ENCODE data around the gene PAK1. TPM values are rescaled to one million over a fixed set of nuclear protein-coding genes. Genes with fewer than 3 reads are reported as not detected.
"Not testable (repeated sequence)": the region's sequence is repeated elsewhere in the genome, so short reads cannot be mapped to it uniquely, and the experiment has no call there.

Gene PAK1
- polyA plus RNA-seq, 4 donors, result 84.8 to 94.6 (median 90.5) TPM

GRCh38 chr11:77409046-77409445 is 64.8 kb downstream of the PAK1 start:
- no peak for DNase-seq (ENCODE audit: low read depth in 4 of 4, low spot score in 3 of 4)

- no peak for DNase-seq (ENCODE audit: low read depth in 4 of 4, low spot score in 3 of 4)
These were observed 66.3 kb downstream of the PAK1 start for GRCh38 chr11:77407613-77408012.

- DNase-seq (ENCODE audit: low read depth in 4 of 4, low spot score in 3 of 4), result no peak
These were observed 67.5 kb downstream of the PAK1 start for GRCh38 chr11:77406396-77406795.

- no peak for DNase-seq (ENCODE audit: low read depth in 4 of 4, low spot score in 3 of 4)
These were observed 70.7 kb downstream of the PAK1 start for GRCh38 chr11:77403211-77403610.

GRCh38 chr11:77402218-77402556 is 71.7 kb downstream of the PAK1 start:
- no peak for DNase-seq (ENCODE audit: low read depth in 4 of 4, low spot score in 3 of 4)

GRCh38 chr11:77401486-77402217 is 72.2 kb downstream of the PAK1 start:
- no peak for DNase-seq (ENCODE audit: low read depth in 4 of 4, low spot score in 3 of 4)

- DNase-seq (ENCODE audit: low read depth in 4 of 4, low spot score in 3 of 4), result no peak
These were observed 73.0 kb downstream of the PAK1 start for GRCh38 chr11:77400775-77401449.

GRCh38 chr11:77400271-77400670 is 73.6 kb downstream of the PAK1 start:
- no peak for DNase-seq (ENCODE audit: low read depth in 4 of 4, low spot score in 3 of 4)

- DNase-seq (ENCODE audit: low read depth in 4 of 4, low spot score in 3 of 4), result no peak
These were observed 76.3 kb downstream of the PAK1 start for GRCh38 chr11:77397631-77398030.

- DNase-seq (ENCODE audit: low read depth in 4 of 4, low spot score in 3 of 4), result no peak
These were observed 77.0 kb downstream of the PAK1 start for GRCh38 chr11:77396911-77397310.

- no peak for DNase-seq (ENCODE audit: low read depth in 4 of 4, low spot score in 3 of 4)
These were observed 77.6 kb downstream of the PAK1 start for GRCh38 chr11:77396305-77396704.

GRCh38 chr11:77395460-77396173 is 78.3 kb downstream of the PAK1 start:
- DNase-seq (ENCODE audit: low read depth in 4 of 4, low spot score in 3 of 4), result no peak

- no peak for DNase-seq (ENCODE audit: low read depth in 4 of 4, low spot score in 3 of 4)
These were observed 81.1 kb downstream of the PAK1 start for GRCh38 chr11:77392842-77393241.

GRCh38 chr11:77387701-77388100 is 86.2 kb downstream of the PAK1 start:
- no peak for DNase-seq (ENCODE audit: low read depth in 4 of 4, low spot score in 3 of 4)

GRCh38 chr11:77386178-77386577 is 87.7 kb downstream of the PAK1 start:
- no peak for DNase-seq (ENCODE audit: low read depth in 4 of 4, low spot score in 3 of 4)

- DNase-seq (ENCODE audit: low read depth in 4 of 4, low spot score in 3 of 4), result not testable (repeated sequence)
These were observed 88.6 kb downstream of the PAK1 start for GRCh38 chr11:77385255-77385771.

- no peak for DNase-seq (ENCODE audit: low read depth in 4 of 4, low spot score in 3 of 4)
These were observed 89.3 kb downstream of the PAK1 start for GRCh38 chr11:77384571-77384970.

GRCh38 chr11:77383349-77383748 is 90.5 kb downstream of the PAK1 start:
- DNase-seq (ENCODE audit: low read depth in 4 of 4, low spot score in 3 of 4), result not testable (repeated sequence)

GRCh38 chr11:77381729-77382665 is 91.9 kb downstream of the PAK1 start:
- no peak for DNase-seq (ENCODE audit: low read depth in 4 of 4, low spot score in 3 of 4)

GRCh38 chr11:77379934-77380333 is 94.0 kb downstream of the PAK1 start:
- no peak for DNase-seq (ENCODE audit: low read depth in 4 of 4, low spot score in 3 of 4)
